Lower leg skin (tissue), 3 donors: Measurements from ENCODE around the gene EPHB2.

Experiments
- POLR2A ChIP-seq, 2 donors: fragments of 450-650 bp; IDR thresholded peaks; one replicate each; pipeline ENCODE4 v1.6.1; 2016 to 2017; ENCODE audit warnings: antibody characterized with exemption in 2 of 2, mild to moderate bottlenecking in 1 of 2, moderate library complexity in 1 of 2
- TF ChIP-seq, protein P1 (sequence below), 3 donors: fragments of 450-650 bp; IDR thresholded peaks; one replicate each; pipeline ENCODE4 v1.5.1; 2016; ENCODE audit warnings: antibody characterized with exemption in 3 of 3, mild to moderate bottlenecking in 3 of 3, moderate library complexity in 2 of 3

DNA sequence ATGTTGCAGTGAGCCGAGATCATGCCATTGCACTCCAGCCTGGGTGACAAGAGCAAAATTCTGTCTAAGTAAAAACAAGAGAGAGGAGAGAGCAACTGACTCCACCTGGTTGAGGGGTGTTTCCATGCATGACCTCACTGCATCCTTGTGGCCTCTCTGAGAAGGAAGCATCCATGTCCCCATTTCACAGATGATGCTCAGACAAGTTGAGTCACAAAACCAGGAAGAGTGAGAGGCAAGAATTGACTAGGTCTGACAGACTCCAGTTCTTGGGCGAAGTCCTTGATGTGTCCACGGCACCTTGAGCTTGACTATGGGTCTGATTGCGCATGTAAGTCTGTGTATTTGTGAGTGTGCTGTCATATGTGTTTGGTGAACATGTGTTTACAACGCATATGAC, 156.2 kb downstream of the EPHB2 start:
- no peak for TF ChIP-seq POLR2A (IDR thresholded peaks at IDR 0.05)
- TF ChIP-seq, protein P1, sequence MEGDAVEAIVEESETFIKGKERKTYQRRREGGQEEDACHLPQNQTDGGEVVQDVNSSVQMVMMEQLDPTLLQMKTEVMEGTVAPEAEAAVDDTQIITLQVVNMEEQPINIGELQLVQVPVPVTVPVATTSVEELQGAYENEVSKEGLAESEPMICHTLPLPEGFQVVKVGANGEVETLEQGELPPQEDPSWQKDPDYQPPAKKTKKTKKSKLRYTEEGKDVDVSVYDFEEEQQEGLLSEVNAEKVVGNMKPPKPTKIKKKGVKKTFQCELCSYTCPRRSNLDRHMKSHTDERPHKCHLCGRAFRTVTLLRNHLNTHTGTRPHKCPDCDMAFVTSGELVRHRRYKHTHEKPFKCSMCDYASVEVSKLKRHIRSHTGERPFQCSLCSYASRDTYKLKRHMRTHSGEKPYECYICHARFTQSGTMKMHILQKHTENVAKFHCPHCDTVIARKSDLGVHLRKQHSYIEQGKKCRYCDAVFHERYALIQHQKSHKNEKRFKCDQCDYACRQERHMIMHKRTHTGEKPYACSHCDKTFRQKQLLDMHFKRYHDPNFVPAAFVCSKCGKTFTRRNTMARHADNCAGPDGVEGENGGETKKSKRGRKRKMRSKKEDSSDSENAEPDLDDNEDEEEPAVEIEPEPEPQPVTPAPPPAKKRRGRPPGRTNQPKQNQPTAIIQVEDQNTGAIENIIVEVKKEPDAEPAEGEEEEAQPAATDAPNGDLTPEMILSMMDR (IDR thresholded peaks at IDR 0.05), result no peak
